Activated T-helper 2 cell treated with anti-CD3 and anti-CD28 coated beads, Interferon-gamma antibody, Interleukin-2, Interleukin-4, amounts not matched to agents 10 μg/mL and 5 μg/mL and 100 μg/mL, durations not matched to agents 14 hours and 24 hours and 36 hours (primary cell): ENCODE results near the gene KLK6. TPM values are rescaled to one million over a fixed set of nuclear protein-coding genes. Genes with fewer than 3 reads are reported as not detected.

ENCODE experiments used
- DNase-seq: peaks from one replicate; pipeline ENCODE4 v3.0.0; 2021; ENCODE audit warnings: low spot score
- H3K27ac Mint-ChIP-seq: one replicate; pipeline ENCODE4 v1.8.0; 2021; ENCODE audit warnings: mixed read lengths
- H3K27me3 Mint-ChIP-seq: one replicate; pipeline ENCODE4 v1.8.0; 2021; ENCODE audit warnings: low read depth, mixed read lengths
- H3K36me3 Mint-ChIP-seq: one replicate; pipeline ENCODE4 v1.8.0; 2021; ENCODE audit warnings: low read depth, mixed read lengths
- H3K4me1 Mint-ChIP-seq: one replicate; pipeline ENCODE4 v1.8.0; 2021; ENCODE audit warnings: low read depth, mixed read lengths
- H3K4me3 Mint-ChIP-seq: one replicate; pipeline ENCODE4 v1.8.0; 2021; ENCODE audit warnings: low read depth, mild to moderate bottlenecking, moderate library complexity, mixed read lengths
- H3K9me3 Mint-ChIP-seq: one replicate; pipeline ENCODE4 v1.8.0; 2021; ENCODE audit warnings: mixed read lengths
- intact Hi-C: fragments of 100-400 bp; cut with micrococcal nuclease; formaldehyde crosslinking; loops from one replicate; pipeline ENCODE4 v1.15.1; 2023
- total RNA-seq: library from RNA; stranded (reverse); gene quantifications from 2 replicates; pipeline ENCODE4 v1.2.3, GENCODE V29; 2022

KLK6 gene
- total RNA-seq, 1 donor from 2014 or later: not detected

DNA sequence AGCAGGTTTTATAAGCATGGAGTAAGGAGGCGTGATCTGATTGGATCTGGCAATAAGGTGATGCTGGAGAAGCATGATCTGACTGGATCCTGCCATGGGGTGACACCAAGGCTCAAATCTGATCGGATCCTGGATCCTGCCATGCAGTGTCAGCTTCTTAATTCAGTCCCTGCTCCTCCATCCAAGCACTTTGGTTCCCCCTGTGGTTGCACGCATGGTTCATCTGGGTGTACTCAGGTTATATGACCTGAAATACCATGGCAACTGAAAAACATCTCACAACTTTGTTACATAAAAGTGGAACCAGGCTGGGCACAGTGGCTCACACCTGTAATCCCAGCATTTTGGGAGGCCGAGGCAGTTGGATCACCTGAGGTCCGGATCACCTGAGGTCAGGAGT is 40.6 kb downstream of the KLK6 start:
- H3K9me3 Mint-ChIP-seq: no peaks in the 10 kb centered on the region
- no peak overlapping the region for H3K4me3 Mint-ChIP-seq
- H3K36me3 Mint-ChIP-seq: no peaks in the 10 kb centered on the region
- intact Hi-C loops: loop anchor here (10.0 kb wide), 2 partner anchors 94 to 144 kb away; partner anchors contain the start of gene KLK15
- H3K27me3 Mint-ChIP-seq: peaks cover 21% of the 10 kb centered on the region
- no peak overlapping the region for H3K27ac Mint-ChIP-seq
- no peak for DNase-seq
- peaks cover 3% of the 10 kb centered on the region for H3K4me1 Mint-ChIP-seq

DNA sequence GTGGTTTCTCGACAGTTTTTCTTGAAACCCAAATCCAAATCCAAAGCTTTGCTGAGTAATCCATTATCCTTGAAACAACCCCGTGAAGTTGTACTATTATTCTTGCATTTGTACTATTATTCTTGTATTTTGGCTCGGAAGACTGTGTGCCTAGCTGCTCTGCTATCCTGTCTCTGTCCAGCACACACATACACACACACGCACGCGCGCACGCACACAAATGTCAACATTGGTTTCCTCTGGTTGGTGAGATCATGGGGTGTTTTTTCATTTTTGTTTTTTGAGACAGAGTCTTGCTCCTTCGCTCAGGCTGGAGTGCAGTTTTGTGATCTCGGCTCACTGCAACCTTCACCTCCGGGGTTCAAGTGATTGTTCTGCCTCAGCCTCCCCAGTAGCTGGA is 43.2 kb downstream of the KLK6 start:
- intact Hi-C loops: loop anchor here (10.0 kb wide), 2 partner anchors 91 to 141 kb away; partner anchors contain the start of gene KLK15
- Mint-ChIP-seq H3K4me1 (peaks cover 11% of the 10 kb centered on the region), H3K4me3 (no peak overlapping the region), H3K27me3 (peaks cover 24% of the 10 kb centered on the region), H3K9me3 (no peaks in the 10 kb centered on the region), H3K36me3 (no peaks in the 10 kb centered on the region), H3K27ac (no peak overlapping the region)
- DNase-seq: no peak

DNA sequence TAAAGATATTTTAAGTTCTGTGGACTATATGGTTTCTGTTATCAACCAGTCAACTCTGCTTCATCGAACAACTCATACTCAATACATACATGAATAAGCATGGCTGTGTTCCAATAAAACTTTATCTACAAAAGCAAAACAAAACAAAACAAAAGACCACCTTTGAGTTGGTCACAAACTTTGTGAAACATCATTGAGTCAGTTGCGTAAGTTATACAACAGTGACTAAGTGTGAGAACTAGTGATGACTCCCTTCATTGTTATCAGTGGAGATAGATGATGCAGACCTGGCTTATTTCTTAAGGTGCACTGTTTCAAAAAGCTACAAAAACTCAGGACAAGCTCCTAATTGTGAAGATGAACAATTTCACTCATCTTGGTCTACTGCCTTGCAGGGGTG is 43.7 kb downstream of the KLK6 start:
- Mint-ChIP-seq H3K9me3 (no peaks in the 10 kb centered on the region), H3K27me3 (peaks cover 21% of the 10 kb centered on the region), H3K27ac (no peak overlapping the region), H3K4me1 (peaks cover 11% of the 10 kb centered on the region), H3K4me3 (no peak overlapping the region), H3K36me3 (no peaks in the 10 kb centered on the region)
- DNase-seq: no peak
- intact Hi-C loops: loop anchor here (10.0 kb wide), 2 partner anchors 91 to 141 kb away; partner anchors contain the start of gene KLK15

DNA sequence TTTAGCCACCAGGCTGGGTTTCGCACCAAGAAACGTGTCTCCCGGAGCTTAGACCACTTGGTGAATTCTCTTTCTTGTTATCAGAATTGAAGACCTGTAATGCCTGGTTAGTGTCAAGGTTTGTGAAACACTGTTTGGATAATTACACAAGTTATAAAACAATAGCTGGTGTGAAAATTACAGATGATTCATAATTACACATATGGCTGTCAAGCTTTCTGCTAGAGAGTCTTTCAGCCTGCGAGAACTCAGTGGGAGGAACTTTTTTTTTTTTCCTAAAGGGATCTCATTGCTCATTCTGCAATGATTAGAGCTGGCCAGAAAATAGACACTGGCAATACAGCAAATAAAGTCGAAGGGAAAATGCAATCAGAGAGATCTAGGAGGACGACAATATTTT is 44.8 kb downstream of the KLK6 start:
- Mint-ChIP-seq H3K27me3 (peaks cover 21% of the 10 kb centered on the region), H3K4me3 (no peak overlapping the region), H3K27ac (no peak overlapping the region), H3K4me1 (peaks cover 8% of the 10 kb centered on the region), H3K9me3 (no peaks in the 10 kb centered on the region), H3K36me3 (no peaks in the 10 kb centered on the region)
- intact Hi-C loops: loop anchor here (10.0 kb wide), 2 partner anchors 90 to 140 kb away; partner anchors contain the start of gene KLK15
- DNase-seq: no peak

- H3K9me3 Mint-ChIP-seq: no peaks in the 10 kb centered on the region
- peaks cover 26% of the 10 kb centered on the region for H3K27me3 Mint-ChIP-seq
- DNase-seq: peak; percentile 70
- no peaks in the 10 kb centered on the region for H3K36me3 Mint-ChIP-seq
- intact Hi-C loops: loop anchor here (1.0 to 10.0 kb wide), 5 partner anchors 16 to 385 kb away; partner anchors contain the start of gene KLK15
- H3K27ac Mint-ChIP-seq: no peak overlapping the region
- H3K4me3 Mint-ChIP-seq: no peak overlapping the region
- peaks cover 8% of the 10 kb centered on the region for H3K4me1 Mint-ChIP-seq
Observed at GRCh38 chr19:50922317-50922853, 47.0 kb downstream of the KLK6 start.

GRCh38 chr19:50921426-50922316 is 47.7 kb downstream of the KLK6 start:
- DNase-seq: no peak
- H3K27ac Mint-ChIP-seq: no peak overlapping the region
- intact Hi-C loops: loop anchor here (1.0 to 10.0 kb wide), 5 partner anchors 15 to 384 kb away; partner anchors contain the start of gene KLK15
- H3K36me3 Mint-ChIP-seq: no peaks in the 10 kb centered on the region
- H3K4me3 Mint-ChIP-seq: no peak overlapping the region
- H3K4me1 Mint-ChIP-seq: peaks cover 8% of the 10 kb centered on the region
- peaks cover 26% of the 10 kb centered on the region for H3K27me3 Mint-ChIP-seq
- no peaks in the 10 kb centered on the region for H3K9me3 Mint-ChIP-seq

GRCh38 chr19:50916069-50916468 is 53.3 kb downstream of the KLK6 start:
- H3K4me1 Mint-ChIP-seq: no peaks in the 10 kb centered on the region
- intact Hi-C loops: no loop called here
- H3K27me3 Mint-ChIP-seq: peaks cover 12% of the 10 kb centered on the region
- no peak for DNase-seq
- no peaks in the 10 kb centered on the region for H3K9me3 Mint-ChIP-seq
- H3K27ac Mint-ChIP-seq: no peak overlapping the region
- no peaks in the 10 kb centered on the region for H3K36me3 Mint-ChIP-seq
- H3K4me3 Mint-ChIP-seq: no peak overlapping the region

DNA sequence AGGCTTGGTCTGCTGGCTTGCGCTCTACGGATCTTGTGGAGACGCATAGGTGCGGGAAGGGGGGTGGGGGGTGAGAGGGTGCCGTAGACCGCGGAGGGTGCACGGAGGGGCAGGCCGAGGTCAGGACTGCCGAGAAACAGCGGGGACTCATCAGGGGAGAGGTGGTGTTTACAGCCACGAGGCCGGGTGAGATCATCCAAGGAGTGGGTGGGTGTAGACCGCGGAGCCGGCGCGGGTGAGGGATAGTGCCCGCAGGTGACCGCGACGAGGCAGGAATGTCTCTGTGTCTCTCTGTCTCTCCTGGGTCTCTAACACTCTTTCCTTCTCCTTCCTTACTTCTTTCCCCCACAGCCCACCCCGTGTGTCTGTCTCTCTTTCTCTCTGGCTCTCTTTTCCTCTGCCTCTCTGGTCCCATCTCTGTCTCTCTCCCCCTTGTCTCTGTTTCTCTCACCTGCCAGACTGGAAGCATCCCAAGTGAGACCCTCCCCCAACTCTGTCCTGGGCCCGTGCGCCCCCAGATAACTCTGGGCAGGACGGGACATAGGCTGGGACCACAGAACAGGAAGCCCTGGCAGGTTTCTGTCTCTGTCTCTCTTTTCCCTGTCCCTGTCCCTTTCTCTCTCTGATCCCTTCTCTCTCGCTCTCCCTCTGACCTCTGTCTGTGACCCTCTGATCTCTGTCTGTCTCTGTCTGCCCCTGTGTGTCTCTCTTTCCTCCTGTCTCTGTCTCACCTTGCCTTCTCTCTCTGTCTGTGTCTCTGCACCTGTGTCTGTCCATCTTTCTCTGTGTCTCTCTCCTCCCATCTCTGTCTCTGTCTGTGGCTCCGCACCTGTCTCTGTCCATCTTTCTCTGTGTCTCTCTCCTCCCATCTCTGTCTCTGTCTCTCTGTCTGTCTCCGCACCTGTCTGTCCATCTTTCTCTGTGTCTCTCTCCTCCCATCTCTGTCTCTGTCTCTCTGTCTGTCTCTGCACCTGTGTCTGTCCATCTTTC is 56.4 kb downstream of the KLK6 start:
- Mint-ChIP-seq H3K4me1 (peaks cover 4% of the 10 kb centered on the region), H3K4me3 (no peak overlapping the region), H3K9me3 (no peaks in the 10 kb centered on the region), H3K27me3 (peaks cover 29% of the 10 kb centered on the region), H3K36me3 (no peaks in the 10 kb centered on the region), H3K27ac (no peak overlapping the region)
- no peak for DNase-seq
- intact Hi-C loops: no loop called here

DNA sequence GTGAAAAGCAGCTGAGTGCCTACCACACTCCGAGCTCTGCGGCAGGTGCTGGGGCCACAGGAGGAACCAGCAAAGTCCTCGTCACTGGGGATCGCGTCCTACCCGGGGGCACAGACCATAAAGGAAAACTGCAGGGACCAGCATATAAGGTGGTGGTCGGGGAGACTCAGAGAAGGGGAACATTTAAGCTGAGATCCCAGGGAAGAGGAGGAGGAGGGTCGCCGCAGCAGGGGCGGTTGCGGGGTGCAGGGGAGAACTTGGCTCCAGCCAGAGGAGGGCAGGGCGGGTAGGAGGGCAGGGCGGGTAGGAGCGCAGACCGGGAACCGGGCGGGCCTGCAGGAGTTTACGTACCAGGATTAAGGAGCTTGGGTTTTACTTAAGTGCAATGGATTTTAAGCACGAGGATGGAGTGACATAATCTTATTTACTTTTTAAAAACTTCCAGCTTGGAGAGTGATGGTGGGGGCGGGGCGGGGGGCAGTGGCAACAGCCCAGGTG is 57.2 kb downstream of the KLK6 start:
- Mint-ChIP-seq H3K4me1 (peaks cover 4% of the 10 kb centered on the region), H3K36me3 (no peaks in the 10 kb centered on the region), H3K27me3 (peaks cover 32% of the 10 kb centered on the region), H3K4me3 (no peak overlapping the region), H3K9me3 (no peaks in the 10 kb centered on the region), H3K27ac (no peak overlapping the region)
- no peak for DNase-seq
- intact Hi-C loops: no loop called here

DNA sequence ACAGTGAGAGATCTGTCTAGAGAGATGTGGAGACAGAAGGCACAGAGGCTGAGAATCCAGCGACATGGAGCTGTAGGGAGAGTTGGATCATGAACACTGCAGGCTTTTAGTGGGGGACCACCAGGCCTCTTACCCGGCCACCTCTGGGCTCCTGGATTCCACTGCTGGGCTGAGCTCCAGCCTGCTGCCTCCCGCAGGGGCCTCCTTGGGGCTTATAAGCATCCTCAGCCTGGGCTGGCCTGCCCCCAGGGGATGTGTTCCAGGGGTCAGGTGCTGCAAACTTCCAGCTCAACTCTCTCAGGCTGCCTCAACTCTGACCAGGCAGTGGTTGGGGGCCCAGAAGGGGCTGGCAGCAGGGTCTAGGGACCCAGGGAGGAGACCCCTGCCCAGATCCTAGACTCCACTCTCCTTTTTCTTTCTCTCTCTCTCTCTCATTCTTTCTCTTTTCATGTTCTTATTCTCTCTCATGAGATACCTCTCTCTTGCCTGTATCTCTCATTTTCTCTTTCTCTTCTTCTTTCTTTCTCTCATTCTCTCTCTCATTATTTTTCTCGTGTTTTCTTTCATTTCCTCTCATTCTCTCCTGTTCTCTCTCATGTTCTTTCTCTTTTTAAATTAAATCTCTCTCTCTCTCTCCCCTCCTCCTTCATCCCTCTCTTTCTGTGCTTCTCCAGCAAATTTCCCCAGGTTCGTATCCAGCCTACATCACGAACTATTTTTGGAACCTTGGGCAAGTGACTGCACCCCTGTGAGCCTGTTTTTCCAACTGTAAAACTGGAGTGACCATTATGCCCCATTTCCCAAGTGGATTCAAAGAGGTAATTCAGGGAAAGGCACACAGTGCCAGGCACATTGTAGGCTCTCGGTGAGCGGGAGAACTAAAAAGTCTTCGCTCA is 57.9 kb downstream of the KLK6 start, which contains the start of gene KLK4:
KLK4 (minus strand) TSS at position 190 of the 896 bp plus-strand sequence. CDS start 657 bp downstream, outside the sequence.
- H3K9me3 Mint-ChIP-seq: no peaks in the 10 kb centered on the region
- DNase-seq: no peak
- no peak within 1 kb of the TSS for H3K27ac Mint-ChIP-seq
- intact Hi-C loops: no loop called here
- no peaks in the 10 kb centered on the region for H3K36me3 Mint-ChIP-seq
- H3K4me3 Mint-ChIP-seq: no peak within 1 kb of the TSS
- H3K4me1 Mint-ChIP-seq: peaks cover 4% of the 10 kb centered on the region
- H3K27me3 Mint-ChIP-seq: peaks cover 33% of the 10 kb centered on the region

- H3K27me3 Mint-ChIP-seq: peaks cover 36% of the 10 kb centered on the region
- intact Hi-C loops: no loop called here
- no peaks in the 10 kb centered on the region for H3K9me3 Mint-ChIP-seq
Observed at GRCh38 chr19:50910722-50911121, 58.7 kb downstream of the KLK6 start.

More at GRCh38 chr19:50910722-50911121, 58.7 kb downstream of the KLK6 start:
- H3K27ac Mint-ChIP-seq: no peak overlapping the region
- H3K4me1 Mint-ChIP-seq: peaks cover 4% of the 10 kb centered on the region
- DNase-seq: no peak
- H3K36me3 Mint-ChIP-seq: no peaks in the 10 kb centered on the region
- no peak overlapping the region for H3K4me3 Mint-ChIP-seq
